UCSD-AML1 (cell line): ENCODE results near the gene TOM1.

Source experiments
- DNase-seq: peaks from one replicate; lab custom pipeline; 2025; ENCODE audit not compliant: unreplicated experiment; lab: John Stamatoyannopoulos, UW

Gene TOM1

DNA sequence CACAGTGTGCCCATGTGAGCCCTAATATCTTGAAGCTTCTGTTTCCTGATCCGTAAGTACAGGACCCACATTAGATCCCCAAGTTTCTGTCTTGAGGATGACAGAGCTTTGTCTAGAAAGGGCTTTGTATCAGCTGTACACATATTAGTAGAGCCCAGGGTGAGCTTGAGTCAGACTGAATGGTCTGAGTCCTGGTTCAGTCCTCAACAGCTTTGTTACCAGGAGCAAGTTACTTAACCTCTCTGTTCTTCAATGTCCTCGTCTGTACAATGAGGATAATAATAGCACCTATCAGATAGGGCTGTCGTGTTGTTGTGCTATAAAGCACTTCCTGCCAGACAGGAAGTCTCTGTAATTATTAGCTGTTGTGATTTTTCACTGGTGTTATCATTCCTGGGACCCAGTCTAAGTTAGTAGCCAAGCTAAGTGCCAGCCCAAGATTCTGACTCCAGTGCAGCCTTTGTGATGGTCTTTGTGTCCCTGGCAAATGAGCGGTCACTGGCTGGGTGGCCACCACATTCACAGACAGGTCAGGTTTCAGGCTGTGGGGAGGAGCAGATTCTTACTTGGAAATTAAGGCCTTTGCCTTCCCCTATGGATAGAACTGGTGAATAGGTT is 6.8 kb downstream of the TOM1 start:
- no peak for DNase-seq

DNA sequence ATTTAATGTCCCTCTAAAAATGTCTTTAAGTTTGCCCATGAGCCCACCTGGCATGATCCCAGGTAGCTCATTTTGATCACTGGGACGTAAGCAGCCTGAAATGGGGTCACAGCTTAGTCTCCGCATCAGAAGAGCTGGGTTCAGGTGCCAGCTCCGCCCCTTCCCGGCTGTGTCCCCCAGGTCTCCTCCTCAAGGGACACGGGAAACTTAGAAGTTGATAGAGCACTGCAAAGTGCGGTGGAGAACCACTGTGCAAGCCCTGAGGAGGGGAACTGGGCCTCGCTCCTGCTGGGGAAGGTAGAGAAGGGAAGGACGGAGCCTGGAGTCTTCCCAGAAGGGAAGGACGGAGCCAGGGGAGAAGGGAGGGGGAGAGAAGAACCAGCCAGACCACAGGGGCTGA is 7.7 kb downstream of the TOM1 start:
- DNase-seq = no peak

DNA sequence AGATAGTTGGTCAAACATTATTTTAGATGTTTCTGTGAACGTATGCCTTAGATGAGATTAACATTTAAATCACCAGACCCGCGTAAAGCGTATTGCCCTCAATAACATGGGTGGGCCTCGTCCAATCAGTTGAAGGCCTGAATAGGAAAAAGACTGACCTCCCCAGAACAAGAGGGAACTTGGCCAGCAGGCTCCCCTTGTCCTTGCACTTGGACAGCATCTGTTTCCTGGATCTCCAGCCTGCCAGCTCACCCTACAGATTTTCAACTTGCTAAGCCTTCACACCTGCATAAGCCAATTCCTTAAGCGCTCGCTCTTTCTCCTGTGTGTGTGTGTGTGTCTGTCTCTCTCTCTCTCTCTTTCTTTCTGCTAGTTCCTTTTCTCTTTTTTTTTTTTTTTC is 8.2 kb downstream of the TOM1 start:
- no peak for DNase-seq

DNA sequence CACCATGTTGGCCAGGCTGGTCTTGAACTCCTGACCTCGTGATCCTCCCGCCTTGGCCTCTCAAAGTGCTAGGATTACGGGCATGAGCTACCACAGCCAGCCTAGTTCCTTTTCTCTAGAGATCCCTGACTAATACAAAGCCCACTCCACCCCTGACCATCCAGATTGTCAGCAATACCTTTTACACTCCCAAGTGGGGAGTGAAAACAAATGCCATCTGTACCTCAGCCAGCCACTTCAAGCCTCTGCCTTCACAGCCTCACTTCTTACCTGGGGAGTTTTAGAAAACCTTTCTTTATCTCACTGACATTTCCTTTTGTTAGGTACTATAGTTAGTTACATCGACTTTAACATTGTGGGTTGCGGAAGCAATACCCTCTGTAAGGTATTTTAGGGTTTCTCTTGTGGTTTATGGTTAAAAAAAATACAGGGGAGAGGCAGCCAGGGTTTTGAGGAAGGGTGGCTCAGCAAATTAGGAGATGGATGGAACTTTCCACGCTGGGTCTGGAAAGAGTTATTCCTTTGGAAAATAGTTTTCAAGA is 8.9 kb downstream of the TOM1 start:
- DNase-seq = no peak

GRCh38 chr22:35310556-35311550 is 11.2 kb downstream of the TOM1 start:
- DNase-seq = no peak

DNA sequence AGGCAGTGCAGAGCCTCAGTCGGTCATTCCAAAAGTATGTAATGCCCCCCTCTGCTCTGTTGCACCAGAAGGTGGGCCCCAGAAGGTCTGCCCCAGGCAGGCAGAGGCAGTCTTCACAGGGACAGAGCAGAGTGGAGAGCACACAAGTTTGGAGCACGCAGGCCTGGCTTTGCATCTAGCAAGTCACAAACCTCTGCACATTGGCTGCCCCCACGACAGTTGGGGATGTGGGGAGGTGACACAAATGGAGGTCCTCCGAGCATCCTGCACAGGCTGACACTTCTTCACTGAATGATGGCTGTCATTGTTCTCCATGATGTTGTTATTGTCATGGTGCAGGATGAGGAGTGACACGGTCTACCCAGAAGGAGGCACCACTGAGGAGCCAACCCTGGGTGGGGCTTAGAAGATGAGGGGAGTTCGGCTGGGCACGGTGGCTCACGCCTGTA is 11.9 kb downstream of the TOM1 start:
- DNase-seq = no peak

- no peak for DNase-seq
Observed at GRCh38 chr22:35312198-35313059, 12.7 kb downstream of the TOM1 start.

- DNase-seq = no peak
Observed at GRCh38 chr22:35313311-35314121, 13.8 kb downstream of the TOM1 start.

GRCh38 chr22:35314161-35314942 is 14.7 kb downstream of the TOM1 start:
- DNase-seq = no peak

DNA sequence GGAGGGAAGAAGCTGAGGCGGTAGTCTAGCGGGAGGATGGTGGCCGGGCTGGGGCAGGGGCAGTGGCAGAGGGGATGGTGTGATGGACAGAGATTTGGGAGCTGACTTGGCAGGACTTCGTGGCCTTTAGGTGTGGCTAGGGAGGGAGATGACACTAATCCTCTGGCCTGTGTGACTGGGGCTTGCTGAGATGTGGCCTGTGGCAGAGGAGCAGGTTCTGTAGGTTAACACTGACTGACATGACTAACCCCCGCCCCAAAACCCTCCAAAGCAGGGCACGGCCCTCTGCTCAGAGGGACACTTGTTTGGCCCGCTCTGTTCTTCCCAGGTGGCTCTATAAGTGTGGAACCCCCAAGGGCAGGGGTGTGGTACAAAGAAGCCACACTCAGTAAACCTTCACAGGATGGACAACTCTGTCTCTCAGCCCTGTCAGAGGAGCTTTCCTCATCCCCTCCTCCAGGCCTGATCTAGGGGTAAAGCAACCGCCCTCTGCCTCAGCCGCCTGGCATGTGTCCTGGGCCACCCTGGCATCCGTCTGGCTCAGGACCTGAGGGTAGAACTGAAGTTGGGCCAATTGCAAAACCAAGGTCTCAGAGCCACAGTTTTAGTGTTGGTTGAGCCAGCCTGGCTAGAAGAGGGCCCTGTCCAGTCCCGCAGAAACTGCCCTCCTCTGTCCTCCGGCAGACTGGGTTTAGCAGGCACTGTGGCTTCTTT is 15.6 kb downstream of the TOM1 start:
- no peak for DNase-seq

- no peak for DNase-seq
Observed at GRCh38 chr22:35315855-35316745, 16.4 kb downstream of the TOM1 start.

DNA sequence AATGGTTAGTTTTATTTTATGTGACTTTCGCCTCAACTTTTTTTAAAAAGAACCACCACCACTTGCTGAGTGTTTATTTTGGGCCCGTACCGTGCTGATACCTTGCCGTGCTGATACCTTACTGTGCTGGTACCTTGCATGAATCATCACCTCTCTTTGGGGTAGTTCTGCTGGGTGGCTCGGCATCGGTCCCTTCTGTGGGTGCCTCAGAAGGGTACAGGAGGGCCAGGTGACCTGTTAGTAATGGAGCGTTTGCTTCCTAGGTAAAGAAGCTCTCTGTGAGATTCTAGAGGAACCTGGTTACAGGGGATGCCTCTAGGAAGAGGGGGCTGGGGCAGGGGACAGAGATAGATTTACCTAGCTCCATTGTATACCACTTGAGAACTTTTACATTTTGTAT is 17.1 kb downstream of the TOM1 start:
- no peak for DNase-seq

DNA sequence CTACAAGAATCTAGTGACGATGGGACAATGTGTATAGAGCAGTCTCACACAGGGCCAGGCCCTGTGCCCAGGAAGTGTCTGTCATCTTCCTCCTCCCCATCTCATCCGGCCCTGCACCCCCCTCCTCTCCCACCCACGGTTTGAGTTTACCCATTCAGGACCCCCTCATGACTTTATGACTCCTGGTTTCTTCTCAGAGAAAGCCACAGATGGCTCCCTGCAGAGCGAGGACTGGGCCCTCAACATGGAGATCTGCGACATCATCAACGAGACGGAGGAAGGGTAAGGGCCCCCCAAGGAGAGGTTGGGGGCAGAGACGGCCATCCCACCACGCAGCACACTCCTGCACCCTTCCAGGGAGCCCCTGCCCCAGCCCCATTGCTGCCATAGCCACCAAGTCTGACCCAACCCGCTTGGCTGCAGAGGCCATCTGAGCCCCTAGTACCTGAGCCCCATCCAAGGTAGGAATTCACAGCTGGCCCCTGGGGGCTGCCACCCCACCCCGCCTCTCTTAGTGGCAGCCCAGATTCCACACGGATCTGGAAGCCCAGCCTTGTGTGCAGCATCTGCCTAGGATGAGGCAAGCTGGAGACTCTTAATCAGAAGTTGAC is 18.1 kb downstream of the TOM1 start:
- no peak for DNase-seq

GRCh38 chr22:35318346-35319215 is 18.9 kb downstream of the TOM1 start:
- DNase-seq = no peak

DNA sequence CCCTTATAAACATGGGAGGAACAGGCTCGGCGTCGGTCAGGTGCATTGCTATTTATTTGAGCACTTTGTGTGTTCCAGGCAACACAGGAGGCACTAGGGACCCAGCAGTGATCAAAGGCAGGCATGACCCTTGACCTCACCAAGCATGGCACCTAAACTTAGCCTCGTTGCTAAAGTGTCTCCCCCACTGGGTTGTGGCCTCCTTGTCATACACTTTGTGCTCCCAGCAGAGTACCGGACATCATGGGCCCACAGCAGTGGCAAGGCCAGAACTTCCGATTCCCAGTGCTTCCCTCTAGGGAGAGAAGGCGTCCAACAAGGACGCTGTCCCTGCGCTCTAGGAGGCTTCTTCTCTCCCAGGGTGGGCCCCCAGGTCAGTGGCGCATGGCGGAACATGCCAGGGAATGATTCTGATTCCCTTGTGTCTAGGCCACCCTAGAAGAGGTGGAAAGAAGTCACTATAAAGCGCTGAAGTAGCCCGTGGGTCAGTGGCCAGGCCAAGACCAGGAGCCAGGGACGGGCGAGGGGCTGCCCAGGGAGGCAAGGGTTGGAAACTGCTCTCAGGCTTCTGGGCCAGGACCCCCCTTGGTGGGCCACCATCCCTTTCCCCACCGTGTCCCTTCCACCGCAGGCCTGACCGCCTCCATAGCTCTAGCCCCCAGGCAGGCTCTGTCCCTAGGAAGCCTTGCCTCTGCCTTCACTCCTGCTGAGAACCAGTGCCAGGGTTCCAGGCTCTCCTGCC is 19.7 kb downstream of the TOM1 start:
- DNase-seq = no peak

GRCh38 chr22:35322126-35322525 is 22.4 kb downstream of the TOM1 start:
- DNase-seq = no peak
